GM18868 (cell line): ENCODE measurements around the gene GAB2.
"Not testable (repeated sequence)": the region's sequence is repeated elsewhere in the genome, so short reads cannot be mapped to it uniquely, and the experiment has no call there.

Experiments used
- ATAC-seq: cut with Tn5 transposase; IDR thresholded peaks from one replicate; pipeline ENCODE4 v1.9.1; 2021; ENCODE audit warnings: mild to moderate bottlenecking, moderate library complexity; ENCODE audit not compliant: unreplicated experiment

Gene GAB2

GRCh38 chr11:78284260-78284659, 133.4 kb downstream of the GAB2 start:
- no peak for ATAC-seq

DNA sequence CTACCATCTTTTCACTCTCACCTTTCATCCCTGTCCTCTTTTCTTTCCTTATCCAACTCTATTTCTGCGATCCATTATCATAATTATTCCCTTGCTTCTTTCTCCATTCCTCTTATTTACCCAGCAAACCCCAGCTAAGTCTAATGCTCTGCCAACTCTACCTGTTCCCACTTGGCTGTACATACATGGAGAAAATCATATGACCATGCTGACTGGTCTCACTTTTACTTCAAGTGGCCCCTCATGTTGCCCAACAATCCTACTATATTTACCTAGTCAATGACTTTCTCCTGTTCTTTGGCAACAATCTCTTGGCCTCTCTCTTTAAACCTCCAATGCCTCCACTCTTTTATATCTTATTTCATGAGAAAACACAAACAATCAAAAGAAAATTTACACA, 134.8 kb downstream of the GAB2 start:
- no peak for ATAC-seq

DNA sequence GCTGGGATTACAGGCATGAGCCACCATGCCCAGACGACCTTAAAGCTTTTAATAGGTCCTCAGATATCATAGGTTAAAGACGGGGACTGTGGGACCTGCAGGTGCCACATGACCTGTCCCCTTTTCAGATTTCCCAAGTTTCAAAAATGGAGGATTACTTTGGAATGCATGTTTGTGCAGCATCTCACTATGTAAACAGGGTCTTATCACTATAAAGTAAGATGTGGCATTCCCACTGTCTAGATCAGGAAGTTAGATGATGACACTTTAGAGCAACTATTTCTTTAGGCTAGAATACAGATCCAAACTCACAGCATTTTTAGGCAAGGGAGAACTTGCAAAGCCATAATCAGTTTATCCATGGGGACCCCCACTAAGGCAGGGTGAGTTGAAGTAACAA, 136.1 kb downstream of the GAB2 start:
- ATAC-seq: no peak

DNA sequence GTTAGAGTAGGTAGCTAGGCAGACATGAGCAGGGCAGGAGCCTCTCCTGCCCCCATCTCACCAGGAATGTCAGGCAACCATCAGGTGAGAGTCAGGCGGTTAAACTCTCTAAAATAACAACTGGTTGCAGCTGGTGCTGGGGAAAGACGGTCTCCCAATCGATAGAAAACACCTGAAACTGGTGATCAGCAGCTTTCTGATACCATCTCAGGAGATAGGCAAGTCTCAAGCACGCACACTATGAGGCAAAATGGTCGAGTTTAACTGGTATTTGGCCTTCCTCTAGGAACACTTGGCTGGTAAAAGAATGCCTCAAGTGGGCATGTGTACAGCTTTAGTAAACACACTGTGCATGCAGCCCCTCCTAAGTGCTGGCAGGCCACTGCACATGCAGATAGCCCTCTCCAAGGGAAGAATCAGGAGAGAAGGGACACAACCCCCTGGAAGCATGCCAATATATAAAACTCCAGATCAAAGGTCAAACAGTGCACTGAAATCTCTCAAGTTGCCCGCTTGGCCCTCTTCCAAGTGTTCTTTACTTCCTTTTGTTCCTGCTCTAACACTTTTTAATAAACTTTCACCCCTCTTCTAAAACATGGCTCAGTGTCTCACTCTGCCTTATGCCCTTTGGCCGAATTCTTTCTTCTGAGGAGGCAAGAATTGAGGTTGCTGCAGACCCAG, 140.2 kb downstream of the GAB2 start:
- no peak for ATAC-seq

DNA sequence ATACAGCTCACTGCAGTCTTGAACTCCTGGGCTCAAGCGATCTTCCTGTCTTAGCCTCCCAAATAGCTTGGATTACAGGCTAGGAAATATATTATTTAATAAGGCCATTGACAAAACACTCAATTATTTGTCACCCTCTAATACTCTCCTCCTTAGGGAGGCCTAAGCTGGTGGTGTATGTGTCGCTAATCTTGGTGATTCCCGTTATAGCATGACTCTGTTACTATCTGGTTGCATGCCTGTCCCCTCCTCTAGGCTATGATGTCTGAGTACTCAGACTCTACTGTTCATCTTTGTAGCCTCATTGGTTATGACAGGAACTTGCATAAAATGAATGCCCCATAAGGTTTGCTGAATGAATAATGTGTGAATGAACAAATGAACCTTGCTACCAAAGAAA, 141.3 kb downstream of the GAB2 start:
- ATAC-seq: no peak

DNA sequence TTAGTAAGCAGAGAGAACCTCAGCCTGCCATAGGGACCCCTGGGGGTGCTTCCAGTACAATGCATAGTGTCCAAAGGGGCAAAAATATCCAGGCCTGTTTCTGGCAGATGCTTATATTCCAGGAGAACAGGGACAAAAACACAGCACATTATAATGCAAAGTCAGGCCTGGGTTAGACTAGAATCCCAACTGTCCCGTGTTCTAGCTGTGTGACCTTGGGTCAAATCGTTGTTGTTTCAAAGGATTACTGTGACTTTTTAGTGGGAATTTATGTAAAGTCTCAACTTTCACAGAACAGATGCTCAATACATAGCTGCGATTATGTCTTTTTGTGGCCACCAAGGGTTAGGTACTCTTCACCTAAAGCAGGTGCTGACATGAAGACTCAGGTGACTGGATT, 142.9 kb downstream of the GAB2 start:
- ATAC-seq: no peak

GRCh38 chr11:78272625-78273269, 144.9 kb downstream of the GAB2 start:
- ATAC-seq: not testable (repeated sequence)

GRCh38 chr11:78271801-78272200, 145.8 kb downstream of the GAB2 start:
- not testable (repeated sequence) for ATAC-seq

GRCh38 chr11:78270971-78271370, 146.6 kb downstream of the GAB2 start:
- ATAC-seq: no peak

DNA sequence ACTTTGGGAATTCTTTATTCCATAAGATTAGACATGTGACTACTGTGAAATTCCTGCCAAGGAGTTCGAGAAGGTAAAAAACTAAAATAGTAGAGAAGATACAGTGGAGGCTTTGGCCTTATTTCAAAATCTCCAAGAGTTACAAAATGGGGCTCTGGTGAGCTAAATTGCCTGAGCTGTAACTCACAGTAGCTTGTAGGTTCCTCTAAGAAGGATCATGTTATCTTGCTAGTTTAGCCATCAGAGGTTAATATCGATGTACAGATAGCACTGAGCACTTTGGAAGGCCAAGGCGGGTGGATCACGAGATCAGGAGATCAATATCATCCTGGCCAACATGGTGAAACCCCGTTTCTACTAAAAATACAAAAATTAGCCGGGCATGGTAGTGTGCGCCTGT, 147.8 kb downstream of the GAB2 start:
- no peak for ATAC-seq

- ATAC-seq: no peak
These were observed 148.8 kb downstream of the GAB2 start for GRCh38 chr11:78268591-78269410.

DNA sequence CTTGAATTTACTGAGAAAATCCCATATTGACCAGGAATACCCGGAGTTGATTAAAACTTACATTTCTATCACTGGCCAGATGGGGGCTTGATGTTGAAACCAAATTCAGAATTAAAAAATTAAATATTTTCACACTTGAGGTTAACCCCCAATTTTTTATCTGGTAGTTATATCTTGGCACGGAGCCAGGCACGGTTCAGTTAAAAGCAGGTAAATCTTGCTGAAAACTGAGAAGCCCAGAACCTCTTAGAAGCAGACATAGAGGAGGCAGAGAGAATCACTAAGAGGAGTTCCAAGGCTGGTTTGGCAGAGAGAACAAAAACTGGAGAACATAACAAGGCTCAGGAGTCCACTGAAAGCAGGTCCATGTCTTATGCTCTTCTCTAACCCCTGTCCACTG, 151.2 kb downstream of the GAB2 start:
- ATAC-seq: no peak

GRCh38 chr11:78265326-78265725, 152.3 kb downstream of the GAB2 start:
- ATAC-seq: no peak

- ATAC-seq: no peak
These were observed 154.9 kb downstream of the GAB2 start for GRCh38 chr11:78262691-78263090.

GRCh38 chr11:78262238-78262637, 155.4 kb downstream of the GAB2 start:
- ATAC-seq: no peak

- no peak for ATAC-seq
These were observed 155.8 kb downstream of the GAB2 start for GRCh38 chr11:78261828-78262227.

DNA sequence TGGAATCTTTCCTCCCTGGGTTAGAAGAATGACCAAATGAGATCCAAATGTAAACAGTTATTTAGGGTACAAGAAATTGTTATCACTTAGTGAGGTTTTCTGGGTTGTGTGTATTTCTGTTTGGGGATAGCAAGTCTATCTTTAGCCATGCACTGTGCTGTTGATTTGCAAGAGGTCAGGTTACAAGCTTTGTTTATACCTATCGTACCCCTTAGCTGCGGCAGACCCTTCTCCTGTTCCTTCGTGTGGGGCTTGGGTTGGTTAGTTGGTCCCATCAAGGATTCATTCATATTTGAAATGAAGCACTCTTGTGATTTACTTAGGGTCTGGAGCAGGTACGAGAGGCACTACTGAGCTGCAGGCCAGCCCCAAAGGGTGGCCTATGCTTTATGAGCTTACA, 156.3 kb downstream of the GAB2 start:
- no peak for ATAC-seq

DNA sequence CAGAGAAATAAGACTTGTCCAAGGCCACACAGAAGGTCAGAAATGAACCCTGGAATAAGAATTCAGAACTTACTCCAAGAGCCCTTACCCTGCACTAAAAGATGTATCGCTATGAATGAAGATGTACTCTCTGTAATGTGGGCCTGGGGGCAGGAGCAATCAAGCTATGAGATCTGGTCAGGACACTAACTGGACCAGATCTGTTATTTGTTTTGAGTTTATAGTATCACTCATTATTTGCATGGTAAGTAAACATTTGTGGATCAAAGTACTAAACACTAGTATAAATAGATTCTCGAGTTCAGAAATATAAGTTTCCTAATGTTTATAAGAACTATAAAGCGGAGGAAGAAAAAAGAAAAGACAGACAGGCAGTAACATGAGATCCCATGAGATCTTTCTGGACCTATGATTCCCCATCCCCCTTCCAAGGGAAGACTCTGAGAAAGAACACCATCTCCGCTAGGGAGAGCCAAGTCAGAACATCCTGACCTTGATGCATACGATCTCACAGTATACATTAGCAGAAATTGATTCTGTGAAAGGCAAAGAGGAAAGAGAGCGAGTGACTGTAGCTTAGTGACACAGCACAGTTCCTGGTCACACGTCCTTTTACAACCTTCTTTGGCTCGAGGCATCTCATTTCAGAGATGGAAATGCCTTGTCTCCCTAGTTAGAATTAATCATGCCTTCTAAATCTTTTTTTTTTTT, 157.7 kb downstream of the GAB2 start:
- ATAC-seq: no peak

GRCh38 chr11:78257654-78258053, 160.0 kb downstream of the GAB2 start:
- ATAC-seq: no peak

GRCh38 chr11:78256962-78257361, 160.7 kb downstream of the GAB2 start:
- no peak for ATAC-seq

- no peak for ATAC-seq
These were observed 161.7 kb downstream of the GAB2 start for GRCh38 chr11:78255919-78256318.
